ENCODE measurements around the gene LRRC63. TPM values are rescaled to one million over a fixed set of nuclear protein-coding genes. Genes with fewer than 3 reads are reported as not detected.

The LRRC63 gene
- polyA plus RNA-seq, 2 donors: 0.01 TPM; not detected in 1

GRCh38 chr13:46170268-46170667 lies 41.5 kb upstream of the LRRC63 start:
- no peaks in the 10 kb centered on the region for H3K36me3 ChIP-seq (ENCODE audit: control insufficient read depth in 2 of 2, insufficient read depth in 2 of 2, low read length in 1 of 2)
- no peak overlapping the region for H3K27ac ChIP-seq (ENCODE audit: low read depth in 2 of 2, low read length in 1 of 2)
- peaks cover 0 to 2% of the 10 kb centered on the region in 2 donors for H3K4me1 ChIP-seq (ENCODE audit: control insufficient read depth in 2 of 2, insufficient read depth in 2 of 2, low read length in 1 of 2)
- H3K4me3 ChIP-seq (ENCODE audit: low read depth in 1 of 2, low read length in 2 of 2): no peak overlapping the region
- 56 to 62% methylated on average over 7 of the region's 7 CpGs for WGBS, 2 donors
- H3K9me3 ChIP-seq (ENCODE audit: control insufficient read depth in 2 of 2, insufficient read depth in 1 of 2, low read depth in 1 of 2, low read length in 1 of 2): no peaks in the 10 kb centered on the region
- H3K27me3 ChIP-seq (ENCODE audit: control insufficient read depth in 1 of 2, insufficient read depth in 2 of 2, low read length in 2 of 2): no peaks in the 10 kb centered on the region

- H3K36me3 ChIP-seq (ENCODE audit: control insufficient read depth in 2 of 2, insufficient read depth in 2 of 2, low read length in 1 of 2): no peaks in the 10 kb centered on the region
- no peak overlapping the region for H3K4me3 ChIP-seq (ENCODE audit: low read depth in 1 of 2, low read length in 2 of 2)
- H3K27ac ChIP-seq (ENCODE audit: low read depth in 2 of 2, low read length in 1 of 2): no peak overlapping the region
- H3K9me3 ChIP-seq (ENCODE audit: control insufficient read depth in 2 of 2, insufficient read depth in 1 of 2, low read depth in 1 of 2, low read length in 1 of 2): no peaks in the 10 kb centered on the region
- 48 to 56% methylated on average over 3 of the region's 3 CpGs for WGBS, 2 donors
- H3K27me3 ChIP-seq (ENCODE audit: control insufficient read depth in 1 of 2, insufficient read depth in 2 of 2, low read length in 2 of 2): no peaks in the 10 kb centered on the region
- H3K4me1 ChIP-seq (ENCODE audit: control insufficient read depth in 2 of 2, insufficient read depth in 2 of 2, low read length in 1 of 2): peaks cover 0 to 2% of the 10 kb centered on the region in 2 donors
Measured at GRCh38 chr13:46170687-46171086, 41.0 kb upstream of the LRRC63 start.

- no peak overlapping the region for H3K27ac ChIP-seq (ENCODE audit: low read depth in 2 of 2, low read length in 1 of 2)
- no peaks in the 10 kb centered on the region for H3K36me3 ChIP-seq (ENCODE audit: control insufficient read depth in 2 of 2, insufficient read depth in 2 of 2, low read length in 1 of 2)
- no peaks in the 10 kb centered on the region for H3K9me3 ChIP-seq (ENCODE audit: control insufficient read depth in 2 of 2, insufficient read depth in 1 of 2, low read depth in 1 of 2, low read length in 1 of 2)
- 61 to 62% methylated on average over 4 of the region's 4 CpGs for WGBS, 2 donors
- peaks cover 0 to 2% of the 10 kb centered on the region in 2 donors for H3K4me1 ChIP-seq (ENCODE audit: control insufficient read depth in 2 of 2, insufficient read depth in 2 of 2, low read length in 1 of 2)
- no peaks in the 10 kb centered on the region for H3K27me3 ChIP-seq (ENCODE audit: control insufficient read depth in 1 of 2, insufficient read depth in 2 of 2, low read length in 2 of 2)
- H3K4me3 ChIP-seq (ENCODE audit: low read depth in 1 of 2, low read length in 2 of 2): no peak overlapping the region
Measured at GRCh38 chr13:46171217-46171616, 40.5 kb upstream of the LRRC63 start.

- no peak overlapping the region for H3K27ac ChIP-seq (ENCODE audit: low read depth in 2 of 2, low read length in 1 of 2)
- no peaks in the 10 kb centered on the region for H3K27me3 ChIP-seq (ENCODE audit: control insufficient read depth in 1 of 2, insufficient read depth in 2 of 2, low read length in 2 of 2)
- 81 to 90% methylated on average over 7 of the region's 7 CpGs for WGBS, 2 donors
- H3K36me3 ChIP-seq (ENCODE audit: control insufficient read depth in 2 of 2, insufficient read depth in 2 of 2, low read length in 1 of 2): no peaks in the 10 kb centered on the region
- H3K4me3 ChIP-seq (ENCODE audit: low read depth in 1 of 2, low read length in 2 of 2): no peak overlapping the region
- peaks cover 0 to 2% of the 10 kb centered on the region in 2 donors for H3K4me1 ChIP-seq (ENCODE audit: control insufficient read depth in 2 of 2, insufficient read depth in 2 of 2, low read length in 1 of 2)
- H3K9me3 ChIP-seq (ENCODE audit: control insufficient read depth in 2 of 2, insufficient read depth in 1 of 2, low read depth in 1 of 2, low read length in 1 of 2): no peaks in the 10 kb centered on the region
Measured at GRCh38 chr13:46171739-46172138, 40.0 kb upstream of the LRRC63 start.

GRCh38 chr13:46172531-46172991 lies 39.2 kb upstream of the LRRC63 start:
- H3K4me1 ChIP-seq (ENCODE audit: control insufficient read depth in 2 of 2, insufficient read depth in 2 of 2, low read length in 1 of 2): peaks cover 0 to 2% of the 10 kb centered on the region in 2 donors
- H3K27ac ChIP-seq (ENCODE audit: low read depth in 2 of 2, low read length in 1 of 2): no peak overlapping the region
- H3K27me3 ChIP-seq (ENCODE audit: control insufficient read depth in 1 of 2, insufficient read depth in 2 of 2, low read length in 2 of 2): no peaks in the 10 kb centered on the region
- 64 to 66% methylated on average over 6 of the region's 6 CpGs for WGBS, 2 donors
- no peak overlapping the region for H3K4me3 ChIP-seq (ENCODE audit: low read depth in 1 of 2, low read length in 2 of 2)
- no peaks in the 10 kb centered on the region for H3K36me3 ChIP-seq (ENCODE audit: control insufficient read depth in 2 of 2, insufficient read depth in 2 of 2, low read length in 1 of 2)
- no peaks in the 10 kb centered on the region for H3K9me3 ChIP-seq (ENCODE audit: control insufficient read depth in 2 of 2, insufficient read depth in 1 of 2, low read depth in 1 of 2, low read length in 1 of 2)

- 71 to 80% methylated on average over 2 of the region's 2 CpGs for WGBS, 2 donors
Measured at GRCh38 chr13:46173656-46174055, 38.1 kb upstream of the LRRC63 start.

GRCh38 chr13:46176756-46177155 lies 35.0 kb upstream of the LRRC63 start:
- Histone ChIP-seq H3K4me3 (ENCODE audit: low read depth in 1 of 2, low read length in 2 of 2) (no peak overlapping the region), H3K27ac (ENCODE audit: low read depth in 2 of 2, low read length in 1 of 2) (no peak overlapping the region), H3K4me1 (ENCODE audit: control insufficient read depth in 2 of 2, insufficient read depth in 2 of 2, low read length in 1 of 2) (no peaks in the 10 kb centered on the region), H3K36me3 (ENCODE audit: control insufficient read depth in 2 of 2, insufficient read depth in 2 of 2, low read length in 1 of 2) (no peaks in the 10 kb centered on the region), H3K9me3 (ENCODE audit: control insufficient read depth in 2 of 2, insufficient read depth in 1 of 2, low read depth in 1 of 2, low read length in 1 of 2) (no peaks in the 10 kb centered on the region), H3K27me3 (ENCODE audit: control insufficient read depth in 1 of 2, insufficient read depth in 2 of 2, low read length in 2 of 2) (no peaks in the 10 kb centered on the region)
- 34 to 58% methylated on average over 3 of the region's 3 CpGs for WGBS, 2 donors

More at GRCh38 chr13:46173656-46174055, 38.1 kb upstream of the LRRC63 start:
- no peak overlapping the region for H3K27ac ChIP-seq (ENCODE audit: low read depth in 2 of 2, low read length in 1 of 2)
- no peaks in the 10 kb centered on the region for H3K27me3 ChIP-seq (ENCODE audit: control insufficient read depth in 1 of 2, insufficient read depth in 2 of 2, low read length in 2 of 2)
- H3K36me3 ChIP-seq (ENCODE audit: control insufficient read depth in 2 of 2, insufficient read depth in 2 of 2, low read length in 1 of 2): no peaks in the 10 kb centered on the region
- H3K9me3 ChIP-seq (ENCODE audit: control insufficient read depth in 2 of 2, insufficient read depth in 1 of 2, low read depth in 1 of 2, low read length in 1 of 2): no peaks in the 10 kb centered on the region
- H3K4me3 ChIP-seq (ENCODE audit: low read depth in 1 of 2, low read length in 2 of 2): no peak overlapping the region
- peaks cover 0 to 2% of the 10 kb centered on the region in 2 donors for H3K4me1 ChIP-seq (ENCODE audit: control insufficient read depth in 2 of 2, insufficient read depth in 2 of 2, low read length in 1 of 2)

GRCh38 chr13:46178143-46178542 lies 33.6 kb upstream of the LRRC63 start:
- no peaks in the 10 kb centered on the region for H3K36me3 ChIP-seq (ENCODE audit: control insufficient read depth in 2 of 2, insufficient read depth in 2 of 2, low read length in 1 of 2)
- H3K9me3 ChIP-seq (ENCODE audit: control insufficient read depth in 2 of 2, insufficient read depth in 1 of 2, low read depth in 1 of 2, low read length in 1 of 2): no peaks in the 10 kb centered on the region
- no peaks in the 10 kb centered on the region for H3K4me1 ChIP-seq (ENCODE audit: control insufficient read depth in 2 of 2, insufficient read depth in 2 of 2, low read length in 1 of 2)
- no peaks in the 10 kb centered on the region for H3K27me3 ChIP-seq (ENCODE audit: control insufficient read depth in 1 of 2, insufficient read depth in 2 of 2, low read length in 2 of 2)
- no peak overlapping the region for H3K4me3 ChIP-seq (ENCODE audit: low read depth in 1 of 2, low read length in 2 of 2)
- 63 to 67% methylated on average over 5 of the region's 5 CpGs for WGBS, 2 donors
- H3K27ac ChIP-seq (ENCODE audit: low read depth in 2 of 2, low read length in 1 of 2): no peak overlapping the region

GRCh38 chr13:46178821-46179220 lies 32.9 kb upstream of the LRRC63 start:
- no peak overlapping the region for H3K4me3 ChIP-seq (ENCODE audit: low read depth in 1 of 2, low read length in 2 of 2)
- no peaks in the 10 kb centered on the region for H3K36me3 ChIP-seq (ENCODE audit: control insufficient read depth in 2 of 2, insufficient read depth in 2 of 2, low read length in 1 of 2)
- H3K9me3 ChIP-seq (ENCODE audit: control insufficient read depth in 2 of 2, insufficient read depth in 1 of 2, low read depth in 1 of 2, low read length in 1 of 2): no peaks in the 10 kb centered on the region
- no peaks in the 10 kb centered on the region for H3K4me1 ChIP-seq (ENCODE audit: control insufficient read depth in 2 of 2, insufficient read depth in 2 of 2, low read length in 1 of 2)
- H3K27me3 ChIP-seq (ENCODE audit: control insufficient read depth in 1 of 2, insufficient read depth in 2 of 2, low read length in 2 of 2): no peaks in the 10 kb centered on the region
- H3K27ac ChIP-seq (ENCODE audit: low read depth in 2 of 2, low read length in 1 of 2): no peak overlapping the region

- Histone ChIP-seq H3K4me1 (ENCODE audit: control insufficient read depth in 2 of 2, insufficient read depth in 2 of 2, low read length in 1 of 2) (no peaks in the 10 kb centered on the region), H3K36me3 (ENCODE audit: control insufficient read depth in 2 of 2, insufficient read depth in 2 of 2, low read length in 1 of 2) (no peaks in the 10 kb centered on the region), H3K9me3 (ENCODE audit: control insufficient read depth in 2 of 2, insufficient read depth in 1 of 2, low read depth in 1 of 2, low read length in 1 of 2) (no peaks in the 10 kb centered on the region), H3K27ac (ENCODE audit: low read depth in 2 of 2, low read length in 1 of 2) (no peak overlapping the region), H3K27me3 (ENCODE audit: control insufficient read depth in 1 of 2, insufficient read depth in 2 of 2, low read length in 2 of 2) (no peaks in the 10 kb centered on the region), H3K4me3 (ENCODE audit: low read depth in 1 of 2, low read length in 2 of 2) (no peak overlapping the region)
- 47 to 59% methylated on average over 3 of the region's 3 CpGs for WGBS, 2 donors
Measured at GRCh38 chr13:46179491-46179908, 32.2 kb upstream of the LRRC63 start.
